Activated CD8-positive, alpha-beta memory T cell treated with anti-CD3 and anti-CD28 coated beads for 48 hours (primary cell): ENCODE data around the gene SALL2.

Source experiments
- DNase-seq, 3 experiments: peaks; one replicate each; pipeline ENCODE4 v3.0.0-alpha.2; 2020; ENCODE audit warnings: low read depth in 2 of 3, low spot score in 2 of 3

The SALL2 gene

GRCh38 chr14:21494902-21495762 lies 31.0 kb downstream of the SALL2 start:
- no peak for DNase-seq

GRCh38 chr14:21486640-21487087 lies 39.5 kb downstream of the SALL2 start:
- DNase-seq, result no peak

GRCh38 chr14:21476925-21477681 lies 49.0 kb downstream of the SALL2 start, which contains the start of the genes RAB2B and TOX4:
RAB2B (minus strand) TSS chr14:21476959; CDS start chr14:21476872, 87 bp downstream.
TOX4 (plus strand) TSS chr14:21477195; CDS start chr14:21477279, 84 bp downstream.
- DNase-seq, result peak; percentile 67 to 84 (median 84)

GRCh38 chr14:21476523-21476924 lies 49.6 kb downstream of the SALL2 start:
- peak; percentile 58 to 63 (median 63) for DNase-seq

- no peak for DNase-seq
These were observed 50.2 kb downstream of the SALL2 start for GRCh38 chr14:21475767-21476522.
